H1 (cell line): ENCODE results near the gene OXA1L. TPM values are rescaled to one million over a fixed set of nuclear protein-coding genes. Genes with fewer than 3 reads are reported as not detected.
"Not testable (repeated sequence)": the region's sequence is repeated elsewhere in the genome, so short reads cannot be mapped to it uniquely, and the experiment has no call there.

Experiments used
- CTCF ChIA-PET: fragments of 300-600 bp; sonication (Branson Sonifier 250); formaldehyde crosslinking; loops from one replicate; lab custom pipeline; 2021; ENCODE audit not compliant: partially characterized antibody; lab: Charles Lee
- POLR2A ChIA-PET: fragments of 300-600 bp; sonication (Branson Sonifier 250); formaldehyde crosslinking; loops from one replicate; lab custom pipeline; 2021; ENCODE audit warnings: inconsistent platforms; ENCODE audit not compliant: partially characterized antibody; lab: Charles Lee
- DNase-seq, 2 experiments: peaks; one replicate each; pipeline versions ENCODE4 v3.0.0 to v3.0.0-alpha.2; 2010 to 2022; ENCODE audit warnings: low spot score in 2 of 2, low read depth in 1 of 2, mixed read lengths in 1 of 2
- FAIRE-seq: peaks from 2 replicates; lab custom pipeline; 2011; peaks lifted over from hg19 to GRCh38; lab: Jason Lieb, UNC
- H2AFZ ChIP-seq: 2 replicates; pipeline ENCODE4 v1.8.1; 2012; ENCODE audit warnings: low read length, inconsistent platforms
- H2AK5ac ChIP-seq: 2 replicates; pipeline ENCODE4 v1.6.1; 2013; ENCODE audit warnings: low read depth, low read length
- H2BK120ac ChIP-seq: replicated peaks from 2 replicates; pipeline ENCODE3; 2013; ENCODE audit warnings: low read depth, low read length, inconsistent platforms
- H2BK12ac ChIP-seq: 2 replicates; pipeline ENCODE4 v1.6.1; 2013; ENCODE audit warnings: low read depth, low read length
- H2BK15ac ChIP-seq: 2 replicates; pipeline ENCODE4 v1.6.1; 2013; ENCODE audit warnings: low read length
- H2BK20ac ChIP-seq: 2 replicates; pipeline ENCODE4 v1.6.1; 2013; ENCODE audit warnings: low read length
- H2BK5ac ChIP-seq: 2 replicates; pipeline ENCODE4 v1.6.1; 2013; ENCODE audit warnings: low read depth, low read length
- H3K14ac ChIP-seq: 2 replicates; pipeline ENCODE4 v1.6.1; 2013; ENCODE audit warnings: inconsistent platforms; ENCODE audit not compliant: insufficient read length
- H3K18ac ChIP-seq: 2 replicates; pipeline ENCODE4 v1.6.1; 2013; ENCODE audit warnings: low read length; ENCODE audit errors: extremely low read depth
- H3K23ac ChIP-seq: 2 replicates; pipeline ENCODE4 v1.6.1; 2013; ENCODE audit warnings: inconsistent platforms; ENCODE audit not compliant: insufficient read length
- H3K23me2 ChIP-seq: 2 replicates; pipeline ENCODE4 v1.6.1; 2013; ENCODE audit warnings: low read depth, low read length
- H3K27ac ChIP-seq: 2 replicates; pipeline ENCODE4 v1.6.1; 2011; ENCODE audit warnings: low read depth, low read length, inconsistent platforms
- H3K27me3 ChIP-seq, 4 experiments: replicated peaks in 1 of 4; 1 replicate in 1 of 4; 2 replicates in 3 of 4; pipeline versions ENCODE4 v1.6.1 to v1.8.1; 2011 to 2013; ENCODE audit warnings: low read length in 3 of 4, mild to moderate bottlenecking in 3 of 4, inconsistent platforms in 2 of 4, mixed read lengths in 2 of 4, moderate library complexity in 1 of 4; ENCODE audit not compliant: control insufficient read depth in 3 of 4, insufficient read depth in 3 of 4; ENCODE audit errors: extremely low read depth in 1 of 4
- H3K36me3 ChIP-seq, 4 experiments: 2 replicates each; pipeline versions ENCODE4 v1.6.1 to v1.8.1; 2011 to 2013; ENCODE audit warnings: mild to moderate bottlenecking in 4 of 4, low read length in 3 of 4, moderate library complexity in 2 of 4, control low read depth in 1 of 4, inconsistent platforms in 1 of 4; ENCODE audit not compliant: insufficient read depth in 4 of 4, control insufficient read depth in 2 of 4
- H3K4ac ChIP-seq: replicated peaks from 2 replicates; pipeline ENCODE3; 2013; ENCODE audit warnings: low read length, low read depth, mixed read lengths, inconsistent platforms; ENCODE audit not compliant: insufficient read length
- H3K4me1 ChIP-seq, 4 experiments: replicated peaks in 1 of 4; 1 replicate in 1 of 4; 2 replicates in 3 of 4; pipeline versions ENCODE4 v1.6.1 to v1.8.1; 2011 to 2013; ENCODE audit warnings: low read length in 3 of 4, inconsistent platforms in 2 of 4, mixed read lengths in 1 of 4; ENCODE audit not compliant: insufficient read depth in 4 of 4, control insufficient read depth in 3 of 4
- H3K4me2 ChIP-seq, 2 experiments: 2 replicates each; pipeline versions ENCODE4 v1.6.1 to v1.8.1; 2011 to 2013; ENCODE audit warnings: low read depth in 2 of 2, low read length in 2 of 2, control low read depth in 1 of 2, inconsistent platforms in 1 of 2, mild to moderate bottlenecking in 1 of 2; ENCODE audit not compliant: insufficient read depth in 1 of 2
- H3K4me3 ChIP-seq, 4 experiments: fragments of 200-600, 300-600 bp in 1 of 4; sonication (generic), shearing (Covaris generic), sonication (Bioruptor Twin) in 1 of 4; 2 replicates each; pipeline versions ENCODE4 v1.5.1 to v1.8.1; 2011 to 2016; ENCODE audit warnings: low read length in 4 of 4, low read depth in 3 of 4, control low read depth in 2 of 4, inconsistent platforms in 2 of 4, mild to moderate bottlenecking in 2 of 4, mixed read lengths in 1 of 4, moderate library complexity in 1 of 4; ENCODE audit not compliant: insufficient read depth in 2 of 4; ENCODE audit errors: extremely low read depth in 1 of 4
- H3K56ac ChIP-seq: replicated peaks from 2 replicates; pipeline ENCODE3; 2013; ENCODE audit warnings: low read depth, mild to moderate bottlenecking, mixed read lengths, low read length, inconsistent platforms; ENCODE audit not compliant: insufficient read length
- H3K79me1 ChIP-seq: 2 replicates; pipeline ENCODE4 v1.6.1; 2013; ENCODE audit warnings: low read depth, low read length, control low read depth
- H3K79me2 ChIP-seq, 2 experiments: 2 replicates each; pipeline versions ENCODE4 v1.6.1 to v1.8.1; 2012 to 2013; ENCODE audit warnings: low read length in 2 of 2, mild to moderate bottlenecking in 2 of 2, inconsistent platforms in 1 of 2; ENCODE audit not compliant: insufficient read depth in 2 of 2, control insufficient read depth in 1 of 2
- H3K9ac ChIP-seq, 4 experiments: replicated peaks in 1 of 4; 1 replicate in 1 of 4; 2 replicates in 3 of 4; pipeline versions ENCODE4 v1.6.1 to v1.8.1; 2011 to 2013; ENCODE audit warnings: low read depth in 3 of 4, low read length in 3 of 4, control low read depth in 2 of 4, mild to moderate bottlenecking in 2 of 4, moderate library complexity in 2 of 4, inconsistent platforms in 1 of 4; ENCODE audit errors: extremely low read depth in 1 of 4
- H3K9me3 ChIP-seq, 2 experiments: 2 replicates each; pipeline versions ENCODE4 v1.6.1 to v1.8.1; 2012 to 2013; ENCODE audit warnings: mild to moderate bottlenecking in 2 of 2, moderate library complexity in 2 of 2, control low read depth in 1 of 2, inconsistent platforms in 1 of 2, low read depth in 1 of 2, low read length in 1 of 2, mixed read lengths in 1 of 2; ENCODE audit not compliant: insufficient read depth in 2 of 2
- H4K20me1 ChIP-seq, 2 experiments: replicated peaks in 1 of 2; 2 replicates each; pipeline versions ENCODE3 to v1.8.1; 2011 to 2013; ENCODE audit warnings: inconsistent platforms in 2 of 2, low read length in 2 of 2, mild to moderate bottlenecking in 1 of 2; ENCODE audit not compliant: insufficient read depth in 2 of 2, control insufficient read depth in 1 of 2
- H4K5ac ChIP-seq: 2 replicates; pipeline ENCODE4 v1.6.1; 2013; ENCODE audit warnings: low read length, low read depth, mixed read lengths, inconsistent platforms; ENCODE audit not compliant: insufficient read length
- H4K8ac ChIP-seq: 2 replicates; pipeline ENCODE4 v1.8.0; 2013; ENCODE audit warnings: mild to moderate bottlenecking, moderate library complexity, low read length, inconsistent platforms; ENCODE audit not compliant: insufficient read depth; ENCODE audit errors: extremely low read depth
- H4K91ac ChIP-seq: replicated peaks from 2 replicates; pipeline ENCODE3; 2013; ENCODE audit warnings: low read length, mixed read lengths, inconsistent platforms; ENCODE audit not compliant: insufficient read length
- WGBS, 2 experiments: shearing (Covaris generic) in 1 of 2; methylation state at CpG; one replicate each; pipeline versions ENCODE4 v1.1.6 to v1.1.7; 2013 to 2015; ENCODE audit warnings: low lambda C conversion rate in 2 of 2, mixed read lengths in 2 of 2, inconsistent platforms in 1 of 2, low coverage in 1 of 2, missing lambda C conversion rate in 1 of 2; ENCODE audit not compliant: insufficient replicate concordance in 2 of 2, insufficient coverage in 1 of 2, insufficient read length in 1 of 2; ENCODE audit errors: extremely low coverage in 1 of 2, missing lambda C conversion rate in 1 of 2; 5-methylcytosine and 5-hydroxymethylcytosine counted together
- polyA plus RNA-seq, 7 experiments: library from polyadenylated mRNA; depleted of rRNA in 3 of 7; stranded (reverse) in 5 of 7; unstranded in 2 of 7; fragments of >200 nt in 5 of 7; fragments of 200-250 nt in 2 of 7; gene quantifications; 1 replicate in 5 of 7; 2 replicates in 1 of 7; 4 replicates in 1 of 7; pipeline versions ENCODE4 v1.2.1 to v1.2.3, GENCODE V29; 2011 to 2013; ENCODE audit warnings: missing spikeins in 2 of 7, mixed read lengths in 2 of 7
- total RNA-seq: library from RNA; stranded (reverse); fragmentation: NEBNext Ultra II Directional; extraction: Animal tissue kit (Norgen Biotek cat#: 25700); gene quantifications from 2 replicates; pipeline ENCODE4 v1.2.1, GENCODE V29; 2021

OXA1L gene
- total and polyA plus RNA-seq, 2 of the 8 experiments (the other 6 are each of a cell fraction or from before 2014, with no cell fraction given), result 125 to 199 TPM

GRCh38 chr14:22732062-22732461, 34.4 kb upstream of the OXA1L start:
- 94% methylated on average over 5 of the region's 5 CpGs; no CpG with 5 or more reads in 1 of the 2 experiments for WGBS, 2 experiments
- H2BK20ac ChIP-seq, H2BK12ac ChIP-seq, FAIRE-seq, H2BK120ac ChIP-seq, H3K4me3 ChIP-seq, H3K9ac ChIP-seq, H2AK5ac ChIP-seq, H3K23ac ChIP-seq, H3K27me3 ChIP-seq, H3K36me3 ChIP-seq, H3K14ac ChIP-seq, H3K9me3 ChIP-seq, H3K4me1 ChIP-seq, H3K23me2 ChIP-seq, H3K4ac ChIP-seq, H3K79me2 ChIP-seq, H2BK5ac ChIP-seq, POLR2A ChIA-PET, H3K18ac ChIP-seq, H4K91ac ChIP-seq, DNase-seq, H4K5ac ChIP-seq, H2AFZ ChIP-seq, H2BK15ac ChIP-seq, H3K27ac ChIP-seq, H4K20me1 ChIP-seq, H3K56ac ChIP-seq, H4K8ac ChIP-seq, H3K4me2 ChIP-seq, H3K79me1 ChIP-seq: not testable (repeated sequence)
- CTCF ChIA-PET, result interaction anchor here (0.7 to 1.3 kb wide), 4 partner anchors 85 to 340 kb away, joined by 3 to 6 read pairs (median 3); partner anchors contain the start of gene ABHD4
